LNCaP clone FGC (cell line): ENCODE results near the gene ANP32A.
A peak's percentile ranks its signal among the peaks of the same experiment; 100 is the strongest.
"Not testable (repeated sequence)": the region's sequence is repeated elsewhere in the genome, so short reads cannot be mapped to it uniquely, and the experiment has no call there.

Source experiments
- DNase-seq: peaks from one replicate; pipeline ENCODE4 v3.0.0-alpha.2; 2011; ENCODE audit warnings: low read depth
- H3K4me3 ChIP-seq: 2 replicates; pipeline ENCODE4 v1.5.1; 2011; ENCODE audit warnings: mild to moderate bottlenecking, low read depth, low read length, control low read depth
- CTCF ChIP-seq: IDR thresholded peaks from 2 replicates; pipeline ENCODE4 v1.5.1; 2012; ENCODE audit warnings: mild to moderate bottlenecking; ENCODE audit not compliant: control insufficient read depth, insufficient read depth; ENCODE audit errors: extremely low read depth

ANP32A gene

GRCh38 chr15:68769702-68770101, 51.0 kb downstream of the ANP32A start:
- no peak for DNase-seq

GRCh38 chr15:68768321-68768720, 52.4 kb downstream of the ANP32A start:
- no peak overlapping the region for H3K4me3 ChIP-seq
- no peak for DNase-seq
- TF ChIP-seq CTCF, result no peak

More at GRCh38 chr15:68769702-68770101, 51.0 kb downstream of the ANP32A start:
- TF ChIP-seq CTCF, result no peak
- H3K4me3 ChIP-seq, result no peak overlapping the region

GRCh38 chr15:68767833-68768232, 52.9 kb downstream of the ANP32A start:
- DNase-seq, result no peak
- H3K4me3 ChIP-seq, result no peak overlapping the region
- no peak for TF ChIP-seq CTCF

- no peak for TF ChIP-seq CTCF
Measured at GRCh38 chr15:68765602-68766368, 54.9 kb downstream of the ANP32A start.

GRCh38 chr15:68764090-68764489, 56.6 kb downstream of the ANP32A start:
- peak; percentile 41 for DNase-seq
- TF ChIP-seq CTCF, result no peak
- H3K4me3 ChIP-seq, result no peak overlapping the region

More at GRCh38 chr15:68765602-68766368, 54.9 kb downstream of the ANP32A start:
- DNase-seq, result no peak
- no peak overlapping the region for H3K4me3 ChIP-seq

- no peak overlapping the region for H3K4me3 ChIP-seq
- no peak for TF ChIP-seq CTCF
Measured at GRCh38 chr15:68763063-68763462, 57.6 kb downstream of the ANP32A start.

GRCh38 chr15:68759982-68760579, 60.6 kb downstream of the ANP32A start:
- not testable (repeated sequence) for DNase-seq, H3K4me3 ChIP-seq

More at GRCh38 chr15:68763063-68763462, 57.6 kb downstream of the ANP32A start:
- no peak for DNase-seq
